WTC11 (cell line): ENCODE measurements around the gene VANGL1. TPM values are rescaled to one million over a fixed set of nuclear protein-coding genes. Genes with fewer than 3 reads are reported as not detected.

Source experiments
- ATAC-seq: fragments of 200-7000 bp; cut with Tn5 transposase; 2 replicates; pipeline ENCODE4 v1.10.0; 2021; ENCODE audit warnings: mild to moderate bottlenecking, moderate library complexity
- CTCF ChIA-PET: fragments of 300-600 bp; sonication (Branson Sonifier 250); formaldehyde crosslinking; loops from one replicate; lab custom pipeline; 2021; ENCODE audit warnings: antibody characterized with exemption; lab: Charles Lee
- POLR2A ChIA-PET: fragments of 350-600 bp; sonication (Branson Sonifier 250); formaldehyde crosslinking; loops from one replicate; lab custom pipeline; 2021; ENCODE audit warnings: antibody characterized with exemption; lab: Charles Lee
- DNase-seq: peaks from one replicate; pipeline ENCODE4 v3.0.0; 2021; ENCODE audit warnings: low spot score
- H3K27ac Mint-ChIP-seq: 2 replicates; pipeline ENCODE4 v1.8.0; 2021; ENCODE audit warnings: mixed read lengths
- H3K27me3 Mint-ChIP-seq: 2 replicates; pipeline ENCODE4 v1.8.0; 2021; ENCODE audit warnings: low read depth, mild to moderate bottlenecking, moderate library complexity, mixed read lengths
- H3K36me3 Mint-ChIP-seq: 2 replicates; pipeline ENCODE4 v1.8.0; 2021; ENCODE audit warnings: mixed read lengths
- H3K4me1 Mint-ChIP-seq: 2 replicates; pipeline ENCODE4 v1.8.0; 2022; ENCODE audit warnings: mixed read lengths
- H3K4me3 Mint-ChIP-seq: 2 replicates; pipeline ENCODE4 v1.8.0; 2021; ENCODE audit warnings: mild to moderate bottlenecking, moderate library complexity, mixed read lengths
- H3K9me3 Mint-ChIP-seq: 2 replicates; pipeline ENCODE4 v1.8.0; 2021; ENCODE audit warnings: mixed read lengths
- ATF6 ChIP-seq: sonication (generic); formaldehyde crosslinking; IDR thresholded peaks from 2 replicates; pipeline ENCODE4 v1.8.1; 2023; ENCODE audit warnings: mild to moderate bottlenecking, missing genetic modification reagents
- CBFB ChIP-seq: sonication (generic); formaldehyde crosslinking; IDR thresholded peaks from 2 replicates; pipeline ENCODE4 v1.8.1; 2022; ENCODE audit warnings: mild to moderate bottlenecking, low read depth, missing genetic modification reagents
- E2F1 ChIP-seq: sonication (generic); formaldehyde crosslinking; IDR thresholded peaks from 2 replicates; pipeline ENCODE4 v1.8.0; 2022; ENCODE audit warnings: mild to moderate bottlenecking, missing genetic modification reagents
- ELF4 ChIP-seq: sonication (generic); formaldehyde crosslinking; IDR thresholded peaks from 2 replicates; pipeline ENCODE4 v1.8.1; 2022; ENCODE audit warnings: low read depth, mild to moderate bottlenecking, moderate library complexity, missing genetic modification reagents
- GABPB1 ChIP-seq: sonication (generic); formaldehyde crosslinking; IDR thresholded peaks from 2 replicates; pipeline ENCODE4 v1.8.1; 2023; ENCODE audit warnings: mild to moderate bottlenecking, missing genetic modification reagents
- GRHL2 ChIP-seq: fragments of 250-450 bp; sonication (Bioruptor Pico); IDR thresholded peaks from 2 replicates; pipeline ENCODE4 v1.8.0; 2022; ENCODE audit warnings: mild to moderate bottlenecking, moderate library complexity; ENCODE audit not compliant: insufficient replicate concordance, severe bottlenecking
- HMGA2 ChIP-seq: fragments of 250-450 bp; sonication (Bioruptor Pico); IDR thresholded peaks from 2 replicates; pipeline ENCODE4 v1.4.0; 2021; ENCODE audit warnings: mild to moderate bottlenecking, moderate library complexity
- JAZF1 ChIP-seq: fragments of 250-450 bp; sonication (Bioruptor Pico); IDR thresholded peaks from 2 replicates; pipeline ENCODE4 v1.9.0; 2021; ENCODE audit warnings: moderate library complexity, mild to moderate bottlenecking, inconsistent platforms
- MXD4 ChIP-seq: fragments of 250-450 bp; sonication (Bioruptor Pico); IDR thresholded peaks from 2 replicates; pipeline ENCODE4 v1.8.0; 2021; ENCODE audit warnings: mild to moderate bottlenecking, moderate library complexity, borderline replicate concordance
- NFATC4 ChIP-seq: fragments of 250-450 bp; sonication (Bioruptor Pico); IDR thresholded peaks from 2 replicates; pipeline ENCODE4 v1.9.0; 2021; ENCODE audit warnings: mild to moderate bottlenecking
- NFE2L1 ChIP-seq: sonication (generic); formaldehyde crosslinking; IDR thresholded peaks from 2 replicates; pipeline ENCODE4 v1.8.1; 2023; ENCODE audit warnings: missing genetic modification reagents
- OVOL2 ChIP-seq: fragments of 250-450 bp; sonication (Bioruptor Pico); IDR thresholded peaks from 2 replicates; pipeline ENCODE4 v1.9.0; 2021; ENCODE audit warnings: mild to moderate bottlenecking, borderline replicate concordance
- TCF7 ChIP-seq: sonication (generic); formaldehyde crosslinking; IDR thresholded peaks from 2 replicates; pipeline ENCODE4 v1.8.0; 2022; ENCODE audit warnings: mild to moderate bottlenecking, low read depth, missing genetic modification reagents, moderate library complexity
- ZBTB21 ChIP-seq: sonication (generic); formaldehyde crosslinking; IDR thresholded peaks from 2 replicates; pipeline ENCODE4 v1.8.1; 2023; ENCODE audit warnings: mild to moderate bottlenecking, missing genetic modification reagents, borderline replicate concordance
- ZNF138 ChIP-seq: sonication (generic); formaldehyde crosslinking; conservative IDR thresholded peaks from 2 replicates; pipeline ENCODE4 v1.8.1; 2022; ENCODE audit warnings: mild to moderate bottlenecking, moderate library complexity, missing genetic modification reagents
- ZNF219 ChIP-seq: sonication (generic); formaldehyde crosslinking; IDR thresholded peaks from 2 replicates; pipeline ENCODE4 v1.8.0; 2023; ENCODE audit warnings: missing genetic modification reagents, mild to moderate bottlenecking, borderline replicate concordance
- ZNF232 ChIP-seq: sonication (generic); formaldehyde crosslinking; IDR thresholded peaks from 2 replicates; pipeline ENCODE4 v1.8.0; 2022; ENCODE audit warnings: mild to moderate bottlenecking, missing genetic modification reagents
- ZNF263 ChIP-seq: sonication (generic); formaldehyde crosslinking; IDR thresholded peaks from 2 replicates; pipeline ENCODE4 v1.8.1; 2022; ENCODE audit warnings: low read depth, mild to moderate bottlenecking, moderate library complexity, missing genetic modification reagents
- ZNF396 ChIP-seq: fragments of 250-450 bp; sonication (Bioruptor Pico); IDR thresholded peaks from 2 replicates; pipeline ENCODE4 v1.8.0; 2021; ENCODE audit warnings: mild to moderate bottlenecking, moderate library complexity, borderline replicate concordance
- ZNF425 ChIP-seq: fragments of 250-450 bp; sonication (Bioruptor Pico); conservative IDR thresholded peaks from 2 replicates; pipeline ENCODE4 v1.9.0; 2021; ENCODE audit warnings: mild to moderate bottlenecking
- ZNF671 ChIP-seq: fragments of 250-450 bp; sonication (Bioruptor Pico); IDR thresholded peaks from 2 replicates; pipeline ENCODE4 v1.8.0; 2021; ENCODE audit warnings: mild to moderate bottlenecking
- total RNA-seq: library from RNA; stranded (reverse); gene quantifications from 3 replicates; pipeline ENCODE4 v1.2.3, GENCODE V29; 2021

Gene VANGL1
- total RNA-seq, 1 experiment from 2014 or later, result 15.8 TPM

- ChIA-PET POLR2A (no interaction called here), CTCF (interaction anchor here (0.7 to 1.6 kb wide), 3 partner anchors 38 to 255 kb away, joined by 3 to 5 read pairs (median 4); no protein-coding TSS in a partner anchor)
- no peaks in the 10 kb centered on the region for H3K27me3 Mint-ChIP-seq
- ATAC-seq (no peak), DNase-seq (no peak)
- no peaks in the 10 kb centered on the region for H3K4me1 Mint-ChIP-seq
- H3K9me3 Mint-ChIP-seq, result no peaks in the 10 kb centered on the region
- H3K27ac Mint-ChIP-seq, result no peak overlapping the region
- no peaks in the 10 kb centered on the region for H3K36me3 Mint-ChIP-seq
- no peak overlapping the region for H3K4me3 Mint-ChIP-seq
- TF ChIP-seq OVOL2 (CRISPR knock-in tag), result no peak
Measured at GRCh38 chr1:115726570-115726969, 84.8 kb downstream of the VANGL1 start.

GRCh38 chr1:115727706-115728249 is 86.0 kb downstream of the VANGL1 start:
- H3K4me3 Mint-ChIP-seq, result no peak overlapping the region
- H3K9me3 Mint-ChIP-seq, result no peaks in the 10 kb centered on the region
- peak; percentile 38 for ATAC-seq
- DNase-seq, result no peak
- peak; percentile 58; the same call in 1 of the 2 replicates for TF ChIP-seq GABPB1 (CRISPR knock-in tag)
- no peak for TF ChIP-seq JAZF1 (CRISPR knock-in tag)
- TF ChIP-seq, all 79 proteins: peak for 1
- POLR2A ChIA-PET, result no interaction called here
- Mint-ChIP-seq H3K27me3 (no peaks in the 10 kb centered on the region), H3K36me3 (no peaks in the 10 kb centered on the region), H3K27ac (no peak overlapping the region), H3K4me1 (no peaks in the 10 kb centered on the region)
- CTCF ChIA-PET, result interaction anchor here (0.8 to 1.6 kb wide), 5 partner anchors 10 to 254 kb away, joined by 3 to 18 read pairs (median 4); no protein-coding TSS in a partner anchor

- no peaks in the 10 kb centered on the region for H3K9me3 Mint-ChIP-seq
- H3K27ac Mint-ChIP-seq, result no peak overlapping the region
- no peaks in the 10 kb centered on the region for H3K36me3 Mint-ChIP-seq
- ChIA-PET CTCF (interaction anchor here (0.8 to 1.6 kb wide), 5 partner anchors 11 to 253 kb away, joined by 3 to 18 read pairs (median 4); no protein-coding TSS in a partner anchor), POLR2A (no interaction called here)
- no peaks in the 10 kb centered on the region for H3K27me3 Mint-ChIP-seq
- TF ChIP-seq MXD4 (no peak), TCF7 (CRISPR knock-in tag) (no peak), ZNF671 (CRISPR knock-in tag) (no peak), GRHL2 (CRISPR knock-in tag) (no peak), NFATC4 (CRISPR knock-in tag) (no peak), ZNF232 (CRISPR knock-in tag) (no peak), ZNF138 (no peak)
- no peak for ATAC-seq
- H3K4me1 Mint-ChIP-seq, result no peaks in the 10 kb centered on the region
- no peak overlapping the region for H3K4me3 Mint-ChIP-seq
- DNase-seq, result no peak
Measured at GRCh38 chr1:115728341-115728740, 86.6 kb downstream of the VANGL1 start.

DNA sequence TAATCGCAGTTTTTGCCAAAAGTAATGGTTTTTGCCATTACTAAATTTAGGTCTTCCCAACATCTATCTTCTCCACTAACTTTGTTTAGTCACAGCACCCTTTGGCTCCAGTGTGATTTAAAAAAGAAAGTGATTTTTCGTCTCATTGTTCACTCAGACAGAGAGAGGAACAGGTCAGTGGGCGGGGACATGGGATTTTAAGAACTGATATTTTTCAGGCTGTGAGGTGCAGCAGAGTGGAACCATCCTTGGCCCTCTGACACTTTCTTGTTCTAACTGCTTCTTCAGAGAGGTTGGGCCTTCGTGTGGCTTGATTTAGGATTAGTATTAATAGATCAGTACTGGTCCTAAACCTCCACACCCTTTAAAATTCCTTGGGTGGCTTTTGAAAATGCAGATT is 88.0 kb downstream of the VANGL1 start:
- Mint-ChIP-seq H3K4me1 (no peaks in the 10 kb centered on the region), H3K27ac (no peak overlapping the region), H3K4me3 (no peak overlapping the region), H3K36me3 (no peaks in the 10 kb centered on the region), H3K27me3 (no peaks in the 10 kb centered on the region), H3K9me3 (no peaks in the 10 kb centered on the region)
- ChIA-PET POLR2A (no interaction called here), CTCF (no interaction called here)
- TF ChIP-seq ATF6 (CRISPR knock-in tag), result no peak
- TF ChIP-seq ZNF396 (CRISPR knock-in tag), result no peak
- no peak for TF ChIP-seq ZNF425
- TF ChIP-seq ELF4 (CRISPR knock-in tag), result no peak
- no peak for TF ChIP-seq HMGA2 (CRISPR knock-in tag)
- TF ChIP-seq ZNF219 (CRISPR knock-in tag), result no peak
- TF ChIP-seq ZNF263 (CRISPR knock-in tag), result no peak
- no peak for TF ChIP-seq NFE2L1
- TF ChIP-seq E2F1 (CRISPR knock-in tag), result no peak
- TF ChIP-seq CBFB (CRISPR knock-in tag), result no peak
- no peak for TF ChIP-seq ZBTB21 (CRISPR knock-in tag)
- ATAC-seq (no peak), DNase-seq (no peak)
